ENCODE measurements around the gene PNPLA3. TPM values are rescaled to one million over a fixed set of nuclear protein-coding genes. Genes with fewer than 3 reads are reported as not detected.

PNPLA3 gene
- total RNA-seq, 4 donors from 2014 or later = 0.32 TPM; not detected in 3

GRCh38 chr22:43941449-43941848 is 17.8 kb downstream of the PNPLA3 start:
- in situ Hi-C loops (cut with MboI; ENCODE audit: low pct_ligation_motif_present in 1 of 4, low pct_unique_long_range_greater_than_20kb in 1 of 4, low sequenced_read_pairs in 3 of 4) = loop anchor here in 1 of 4 donors (25.0 kb wide), 1 partner anchor 104 kb away; no protein-coding TSS in a partner anchor
- intact Hi-C loops (cut with DNase I; ENCODE audit: low total_unique reads) = no loop called here
- 78 to 100% methylated on average over 1 to 6 of the region's 6 CpGs for WGBS, 2 donors (ENCODE audit: low coverage in 1 of 2)

GRCh38 chr22:43944670-43945430 is 21.2 kb downstream of the PNPLA3 start:
- TF ChIP-seq EP300 (IDR thresholded peaks at IDR 0.05; ENCODE audit: low read depth) (no peak), CTCF (IDR thresholded peaks at IDR 0.05) (no peak), POLR2A (IDR thresholded peaks at IDR 0.05) (no peak), POLR2AphosphoS5 (IDR thresholded peaks at IDR 0.05) (no peak)
- intact Hi-C loops (cut with DNase I; ENCODE audit: low total_unique reads) (no loop called here), in situ Hi-C loops (cut with MboI; ENCODE audit: low pct_ligation_motif_present in 1 of 4, low pct_unique_long_range_greater_than_20kb in 1 of 4, low sequenced_read_pairs in 3 of 4) (loop anchor here in 1 of 4 donors (25.0 kb wide), 1 partner anchor 108 kb away; no protein-coding TSS in a partner anchor)
- Histone ChIP-seq H3K36me3 (no peaks in the 10 kb centered on the region), H3K4me3 (no peak overlapping the region), H3K27ac (no peak overlapping the region), H3K27me3 (no peaks in the 10 kb centered on the region), H3K4me1 (no peaks in the 10 kb centered on the region), H3K9me3 (no peaks in the 10 kb centered on the region)
- DNase-seq = no peak
- WGBS, 2 donors (ENCODE audit: low coverage in 1 of 2) = 61 to 74% methylated on average over 5 to 19 of the region's 20 CpGs

More at GRCh38 chr22:43941449-43941848, 17.8 kb downstream of the PNPLA3 start:
- no peak for DNase-seq
- Histone ChIP-seq H3K4me3 (no peak overlapping the region), H3K27me3 (no peaks in the 10 kb centered on the region), H3K36me3 (no peaks in the 10 kb centered on the region), H3K27ac (no peak overlapping the region), H3K4me1 (no peaks in the 10 kb centered on the region), H3K9me3 (no peaks in the 10 kb centered on the region)
- TF ChIP-seq EP300 (IDR thresholded peaks at IDR 0.05; ENCODE audit: low read depth) (no peak), CTCF (IDR thresholded peaks at IDR 0.05) (no peak), POLR2A (IDR thresholded peaks at IDR 0.05) (no peak), POLR2AphosphoS5 (IDR thresholded peaks at IDR 0.05) (no peak)

- no peaks in the 10 kb centered on the region for H3K36me3 ChIP-seq
- TF ChIP-seq POLR2A (IDR thresholded peaks at IDR 0.05) (no peak), CTCF (IDR thresholded peaks at IDR 0.05) (peak; percentile 30 to 57 (median 56))
- in situ Hi-C loops (cut with MboI; ENCODE audit: low pct_ligation_motif_present in 1 of 4, low pct_unique_long_range_greater_than_20kb in 1 of 4, low sequenced_read_pairs in 3 of 4) = loop anchor here in 1 of 4 donors (25.0 kb wide), 1 partner anchor 109 kb away; no protein-coding TSS in a partner anchor
- H3K4me1 ChIP-seq = no peaks in the 10 kb centered on the region
- no peaks in the 10 kb centered on the region for H3K27me3 ChIP-seq
- H3K9me3 ChIP-seq = no peaks in the 10 kb centered on the region
- no peak overlapping the region for H3K4me3 ChIP-seq
- 41% methylated on average over 12 of the region's 12 CpGs; no CpG with 5 or more reads in 1 of the 2 donors for WGBS, 2 donors (ENCODE audit: low coverage in 1 of 2)
- DNase-seq = peak; percentile 70
- no peak overlapping the region for H3K27ac ChIP-seq
- intact Hi-C loops (cut with DNase I; ENCODE audit: low total_unique reads) = no loop called here
Measured at GRCh38 chr22:43945632-43946383, 22.2 kb downstream of the PNPLA3 start.

- intact Hi-C loops (cut with DNase I; ENCODE audit: low total_unique reads) (no loop called here), in situ Hi-C loops (cut with MboI; ENCODE audit: low pct_ligation_motif_present in 1 of 4, low pct_unique_long_range_greater_than_20kb in 1 of 4, low sequenced_read_pairs in 3 of 4) (loop anchor here in 1 of 4 donors (25.0 kb wide), 1 partner anchor 109 kb away; no protein-coding TSS in a partner anchor)
- Histone ChIP-seq H3K4me1 (no peaks in the 10 kb centered on the region), H3K27ac (no peak overlapping the region), H3K4me3 (no peak overlapping the region), H3K27me3 (no peaks in the 10 kb centered on the region), H3K9me3 (no peaks in the 10 kb centered on the region), H3K36me3 (no peaks in the 10 kb centered on the region)
- DNase-seq = no peak
- 74 to 80% methylated on average over 2 to 7 of the region's 7 CpGs for WGBS, 2 donors (ENCODE audit: low coverage in 1 of 2)
- no peak for TF ChIP-seq CTCF (IDR thresholded peaks at IDR 0.05)
- TF ChIP-seq EP300 (IDR thresholded peaks at IDR 0.05; ENCODE audit: low read depth) = no peak
- TF ChIP-seq POLR2AphosphoS5 (IDR thresholded peaks at IDR 0.05) = no peak
- no peak for TF ChIP-seq POLR2A (IDR thresholded peaks at IDR 0.05)
Measured at GRCh38 chr22:43946384-43946667, 22.7 kb downstream of the PNPLA3 start.

Data from transverse colon (tissue), 4 donors.